HL-60/S4 treated with retinoic acid at 250 ng/mL for 4 days and 3 days (cell line): ENCODE measurements around the gene PLA2G4B.

Experiments
- in situ Hi-C: fragments of 300-500 bp; cut with MboI; formaldehyde crosslinking; loops from 2 replicates; pipeline ENCODE4 v1.7.0; 2022; ENCODE audit warnings: low sequenced_read_pairs

The PLA2G4B gene

DNA sequence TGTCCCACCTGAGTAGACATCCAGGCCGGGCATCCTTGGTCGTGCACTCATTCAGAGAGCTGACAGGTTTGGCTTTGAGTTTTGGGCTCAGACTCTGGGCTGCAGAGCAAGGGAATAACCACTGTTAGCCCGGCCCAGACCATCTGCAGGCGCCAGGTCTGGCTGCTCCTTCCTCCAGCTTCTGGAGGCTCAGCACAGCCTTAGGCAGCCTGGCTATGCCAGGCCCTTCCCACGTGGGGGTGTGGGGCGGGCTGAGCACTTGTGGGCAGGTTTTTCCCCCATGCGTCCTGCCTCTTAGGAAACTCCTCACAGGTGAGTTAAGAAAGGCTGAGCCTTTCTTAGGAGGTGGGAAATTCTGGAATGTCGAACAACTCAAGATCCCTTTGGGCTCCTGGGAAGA is 11.2 kb downstream of the PLA2G4B start:
- in situ Hi-C loops, result no loop called here

DNA sequence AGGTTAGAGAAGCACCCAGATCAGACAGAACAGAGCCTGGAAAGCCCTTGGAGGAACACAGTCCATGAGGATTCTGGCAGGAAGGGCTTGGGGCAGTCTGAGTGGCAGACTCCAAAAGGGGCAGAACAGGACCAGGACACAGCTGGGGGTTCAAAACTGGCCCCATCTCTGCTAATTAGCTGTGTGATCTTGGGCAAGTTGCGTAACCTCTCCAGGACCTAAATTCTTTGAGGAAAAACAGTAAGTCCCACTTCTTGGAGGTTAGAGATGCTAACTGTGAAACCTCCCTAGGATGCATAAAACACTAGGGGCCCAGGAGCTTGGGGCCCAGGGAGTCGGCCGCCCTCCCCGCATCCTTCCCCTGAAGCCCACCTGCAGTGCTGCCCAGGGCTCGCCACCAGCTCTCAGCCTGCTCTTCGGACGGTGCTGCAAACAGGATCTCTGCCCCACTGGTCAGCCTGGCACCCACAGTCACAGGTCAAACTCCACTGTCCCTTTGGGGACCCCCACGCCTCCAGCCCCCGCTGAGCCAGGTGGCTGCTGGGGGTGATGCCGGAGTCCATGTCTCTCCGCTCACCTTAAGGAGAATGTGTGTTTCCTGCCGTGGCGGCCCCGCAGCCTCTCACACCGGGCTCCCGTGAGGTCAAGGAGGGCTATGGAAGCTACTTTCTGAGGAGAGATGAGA is 12.0 kb downstream of the PLA2G4B start:
- in situ Hi-C loops, result no loop called here

DNA sequence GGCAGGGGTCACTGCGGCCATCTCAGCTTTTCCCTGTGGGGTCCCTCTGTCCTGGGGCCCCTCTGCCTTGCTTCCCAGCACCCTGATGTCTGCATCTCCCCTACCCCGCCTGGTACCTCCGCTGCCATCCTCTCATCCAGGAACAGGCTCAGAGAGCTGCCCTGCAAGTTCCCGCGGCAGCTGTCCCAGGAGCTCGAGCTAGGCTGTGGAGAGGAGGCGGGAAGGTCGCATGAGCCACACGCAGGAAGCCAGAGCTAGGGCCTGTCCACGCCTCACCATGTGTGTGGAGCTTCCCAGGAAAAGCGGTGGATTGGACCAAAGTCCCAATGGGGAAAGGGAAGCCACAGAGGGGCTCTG is 12.5 kb downstream of the PLA2G4B start:
- in situ Hi-C loops, result no loop called here

GRCh38 chr15:41851755-41852370 is 13.2 kb downstream of the PLA2G4B start:
- in situ Hi-C loops, result no loop called here

- in situ Hi-C loops, result no loop called here
Measured at GRCh38 chr15:41852736-41853590, 14.3 kb downstream of the PLA2G4B start.

GRCh38 chr15:41853831-41854230 is 15.2 kb downstream of the PLA2G4B start:
- in situ Hi-C loops, result no loop called here

- in situ Hi-C loops, result no loop called here
Measured at GRCh38 chr15:41854443-41854842, 15.8 kb downstream of the PLA2G4B start.

GRCh38 chr15:41855261-41855961 is 16.8 kb downstream of the PLA2G4B start:
- in situ Hi-C loops, result no loop called here

GRCh38 chr15:41856262-41856661 is 17.6 kb downstream of the PLA2G4B start:
- in situ Hi-C loops, result no loop called here

DNA sequence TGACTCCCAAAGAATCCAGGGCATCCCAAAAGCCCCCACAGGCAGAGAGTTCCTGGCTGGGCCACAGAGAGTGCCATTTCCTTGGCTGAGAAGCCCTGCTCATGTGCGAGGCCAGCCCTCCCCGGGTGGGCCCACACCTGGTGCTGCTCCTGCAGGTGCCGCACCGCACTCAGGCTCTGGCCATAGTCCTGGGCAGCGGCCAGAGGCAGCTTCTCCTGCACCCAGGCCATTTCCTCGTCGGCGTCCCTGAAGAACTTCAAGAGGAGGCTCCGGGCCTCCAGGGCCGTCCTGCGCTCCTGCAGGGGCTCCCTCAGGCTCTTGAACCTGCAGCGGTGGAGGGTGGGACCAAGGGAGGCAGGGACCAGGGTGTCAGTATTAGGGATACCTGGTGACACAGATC is 18.1 kb downstream of the PLA2G4B start:
- in situ Hi-C loops, result no loop called here

DNA sequence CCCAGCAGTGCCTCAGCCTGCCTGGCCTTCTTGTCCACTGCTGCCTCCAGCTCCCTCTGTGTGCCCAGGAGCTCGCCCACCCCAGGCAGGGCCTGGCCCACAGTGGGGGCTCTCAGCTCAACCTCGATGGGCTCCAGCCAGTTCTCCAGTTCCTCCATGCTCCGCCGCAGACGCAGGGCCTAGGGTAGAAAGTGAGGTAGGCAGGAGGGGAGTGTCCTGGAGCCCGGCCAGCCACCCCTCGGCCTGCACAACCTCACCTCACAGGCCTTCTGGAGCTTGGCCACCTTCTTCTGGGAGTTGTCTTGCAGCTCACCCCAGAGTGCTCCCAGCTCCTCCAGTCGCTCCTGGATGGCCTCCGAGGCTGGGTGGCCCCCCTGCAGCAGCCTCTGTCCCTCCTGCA is 18.7 kb downstream of the PLA2G4B start:
- in situ Hi-C loops, result no loop called here

DNA sequence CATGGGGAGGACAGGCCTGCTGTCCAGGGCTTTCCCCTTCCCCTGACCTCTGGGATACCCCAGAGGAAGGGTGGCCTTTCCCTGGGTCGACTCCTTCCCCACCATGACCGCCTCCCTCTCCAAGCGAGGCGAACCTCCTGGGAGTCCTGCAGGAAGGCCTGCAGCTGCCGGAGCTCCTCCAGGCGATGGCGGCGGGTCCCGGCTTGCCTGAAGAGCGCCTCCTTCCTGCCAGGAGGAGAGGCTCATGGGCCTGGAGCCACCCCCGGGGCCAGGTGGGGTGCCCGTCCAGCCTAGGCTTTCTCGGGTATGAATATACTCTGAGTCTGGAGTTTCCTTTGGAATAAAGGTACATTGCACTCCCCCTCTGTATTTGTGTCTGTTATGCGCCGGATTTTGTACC is 20.1 kb downstream of the PLA2G4B start:
- in situ Hi-C loops, result no loop called here

DNA sequence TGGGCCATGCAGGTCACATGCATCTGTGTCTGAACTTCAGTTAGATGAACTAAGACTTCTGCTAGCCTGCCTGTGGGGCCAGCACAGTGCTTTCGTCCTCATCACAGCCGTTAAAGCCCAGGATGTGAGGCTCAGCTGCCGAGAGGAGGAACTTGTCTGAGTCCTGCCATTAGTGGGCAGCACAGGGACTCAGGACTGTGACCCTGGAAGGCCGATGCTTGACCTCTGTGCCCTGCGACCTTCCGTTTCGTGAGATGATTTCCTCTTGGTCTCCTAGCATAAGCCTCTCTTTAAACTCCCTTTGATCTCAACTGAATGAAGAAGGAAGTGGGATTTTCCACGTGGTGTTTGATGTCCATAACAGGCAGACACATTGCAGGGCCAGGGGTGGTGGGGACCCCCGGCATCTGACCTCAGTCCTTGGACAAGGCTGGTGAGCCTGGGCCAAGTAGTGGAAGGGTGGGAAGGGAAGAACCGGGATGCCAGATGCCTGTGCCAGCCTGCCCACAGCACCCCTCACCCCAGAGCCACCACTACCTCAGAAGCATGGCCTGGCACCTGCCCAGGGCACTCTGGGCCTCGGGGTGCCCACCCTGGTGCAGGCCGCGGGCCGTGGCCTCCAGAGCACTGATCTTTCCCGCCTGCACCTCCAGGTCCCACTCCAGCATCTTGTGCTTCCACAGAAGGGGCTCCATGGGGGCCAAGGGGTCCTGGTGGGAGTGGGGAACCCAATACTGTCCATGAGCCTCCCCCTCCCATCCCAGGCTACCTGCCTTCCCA is 21.6 kb downstream of the PLA2G4B start:
- in situ Hi-C loops, result no loop called here

DNA sequence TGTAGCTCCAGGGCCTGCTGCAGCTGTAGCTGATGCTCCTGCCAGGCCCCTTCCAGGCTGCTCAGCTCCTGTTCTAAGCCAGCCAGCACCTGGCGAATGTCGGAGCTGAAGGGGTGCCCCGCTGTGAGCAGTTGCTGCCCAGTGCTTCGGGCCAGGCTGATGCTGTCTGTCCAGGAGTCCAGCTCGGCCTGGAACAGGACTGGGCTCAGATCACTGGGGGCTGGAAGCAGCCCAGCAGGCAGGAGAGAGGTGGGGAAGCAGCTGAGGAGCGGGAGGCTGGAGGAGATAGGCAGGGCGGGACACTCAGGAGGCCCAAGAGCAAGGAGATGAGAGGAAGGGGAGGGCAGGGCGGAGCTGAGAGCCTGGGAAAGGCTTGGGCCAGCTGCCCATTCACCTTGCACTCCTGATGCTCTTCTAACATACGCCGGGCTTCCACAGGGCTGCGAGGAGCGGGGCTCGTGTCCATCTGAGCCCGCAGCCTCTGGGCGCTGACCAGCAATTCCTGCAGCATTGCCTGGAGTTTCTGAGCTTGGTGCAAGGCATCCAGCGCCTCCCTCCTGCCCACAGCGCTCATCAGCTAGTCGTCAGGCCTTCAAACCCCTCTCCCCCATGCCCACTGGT is 23.2 kb downstream of the PLA2G4B start:
- in situ Hi-C loops, result no loop called here

DNA sequence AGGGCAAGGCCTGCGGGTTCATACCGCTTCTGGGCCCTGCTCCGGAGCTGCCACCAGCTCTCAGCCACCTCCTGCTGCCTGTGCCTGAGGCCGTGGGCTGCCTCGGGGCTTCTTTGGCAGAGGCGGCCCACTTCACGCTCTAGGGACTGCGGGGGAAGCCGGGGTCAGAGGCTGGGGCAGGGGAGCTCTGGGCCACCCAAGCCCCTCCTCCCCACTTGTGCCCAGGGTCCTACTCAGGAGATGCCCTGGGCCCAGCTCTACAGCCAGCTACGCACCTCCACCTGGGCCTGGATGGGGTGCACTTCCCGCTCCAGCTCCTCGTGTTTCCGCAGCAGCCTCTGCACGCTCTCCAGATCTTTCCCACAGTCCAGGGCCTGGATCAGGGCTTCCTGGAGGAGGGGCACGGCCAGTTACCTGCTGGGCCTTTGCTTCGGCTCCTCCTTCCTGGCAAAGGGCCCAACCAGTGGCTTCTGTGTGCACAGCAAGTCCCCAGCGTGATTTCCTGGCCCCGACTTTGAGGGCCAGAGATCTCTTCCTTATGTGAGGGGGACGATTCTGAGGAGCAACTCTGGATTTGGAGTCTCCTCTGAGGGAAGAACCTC is 24.0 kb downstream of the PLA2G4B start:
- in situ Hi-C loops, result no loop called here

- in situ Hi-C loops, result no loop called here
Measured at GRCh38 chr15:41865490-41866055, 26.9 kb downstream of the PLA2G4B start.

- in situ Hi-C loops, result no loop called here
Measured at GRCh38 chr15:41866263-41866703, 27.6 kb downstream of the PLA2G4B start.

GRCh38 chr15:41866872-41867579 is 28.4 kb downstream of the PLA2G4B start:
- in situ Hi-C loops, result no loop called here

DNA sequence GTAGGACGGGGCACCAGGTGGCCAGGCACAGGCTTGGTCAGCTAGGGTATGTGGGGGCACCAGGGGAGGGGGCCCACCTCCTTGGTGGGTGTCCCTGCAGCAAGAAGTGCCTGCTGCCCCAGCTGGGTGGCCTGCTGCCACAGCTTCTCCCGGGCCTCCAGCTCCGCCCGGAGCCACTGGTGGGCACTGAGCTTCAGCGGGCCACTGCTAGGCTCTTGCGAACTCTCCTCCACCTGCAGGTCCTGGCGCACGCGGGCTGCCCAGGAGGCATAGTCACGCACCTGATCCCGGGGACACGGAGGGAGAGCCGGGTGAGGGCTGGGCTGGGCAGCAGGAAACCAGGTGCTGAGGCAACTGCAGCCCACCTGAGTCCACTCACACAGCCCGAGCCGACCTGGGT is 29.7 kb downstream of the PLA2G4B start:
- in situ Hi-C loops, result no loop called here
